HG02763 (cell line): ENCODE data around the gene TAS2R13.

Experiments
- ATAC-seq: cut with Tn5 transposase; IDR thresholded peaks from one replicate; pipeline ENCODE4 v1.9.1; 2021; ENCODE audit warnings: mild to moderate bottlenecking, moderate library complexity; ENCODE audit not compliant: unreplicated experiment

TAS2R13 gene, protein sequence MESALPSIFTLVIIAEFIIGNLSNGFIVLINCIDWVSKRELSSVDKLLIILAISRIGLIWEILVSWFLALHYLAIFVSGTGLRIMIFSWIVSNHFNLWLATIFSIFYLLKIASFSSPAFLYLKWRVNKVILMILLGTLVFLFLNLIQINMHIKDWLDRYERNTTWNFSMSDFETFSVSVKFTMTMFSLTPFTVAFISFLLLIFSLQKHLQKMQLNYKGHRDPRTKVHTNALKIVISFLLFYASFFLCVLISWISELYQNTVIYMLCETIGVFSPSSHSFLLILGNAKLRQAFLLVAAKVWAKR

DNA sequence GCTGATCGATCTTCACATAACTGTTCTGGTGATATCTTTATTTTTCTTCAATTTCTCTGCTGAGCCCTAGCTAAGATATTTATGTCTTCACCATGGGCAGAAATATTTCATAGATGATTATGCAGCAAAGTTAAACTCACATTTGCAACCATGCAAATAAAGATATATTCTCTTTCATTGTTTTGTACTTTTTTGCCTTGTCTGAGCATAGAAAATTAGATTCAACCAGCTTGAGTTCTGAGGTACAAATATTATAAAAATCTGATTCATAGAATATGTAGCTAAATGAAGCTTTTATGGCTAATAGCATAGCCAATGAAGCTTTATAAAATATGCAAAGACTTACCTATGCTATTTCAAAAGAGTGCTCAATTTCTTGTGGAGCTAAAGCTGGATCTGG, at the start of gene TAS2R13:
TAS2R13 (minus strand) TSS at position 101 of the 400 bp plus-strand sequence. CDS start 264 bp downstream, outside the sequence.
- no peak for ATAC-seq

DNA sequence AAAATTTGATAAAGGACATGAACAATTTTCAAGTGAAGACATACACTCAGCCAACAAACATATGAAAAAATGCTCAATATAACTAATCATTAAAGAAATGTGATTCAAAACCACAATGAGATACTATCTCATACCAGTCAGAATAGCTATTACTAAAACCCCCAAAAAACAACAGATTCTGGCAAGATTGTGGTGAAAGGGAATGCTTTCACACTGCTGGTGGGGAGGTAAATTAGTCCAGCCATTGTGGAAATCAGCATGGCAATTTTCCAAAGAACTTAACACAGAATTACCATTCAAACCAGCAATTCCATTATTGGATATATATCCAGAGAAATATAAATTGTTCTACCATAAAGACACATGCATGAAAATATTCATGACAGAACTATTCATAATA, 48.4 kb upstream of the TAS2R13 start:
- ATAC-seq: no peak

DNA sequence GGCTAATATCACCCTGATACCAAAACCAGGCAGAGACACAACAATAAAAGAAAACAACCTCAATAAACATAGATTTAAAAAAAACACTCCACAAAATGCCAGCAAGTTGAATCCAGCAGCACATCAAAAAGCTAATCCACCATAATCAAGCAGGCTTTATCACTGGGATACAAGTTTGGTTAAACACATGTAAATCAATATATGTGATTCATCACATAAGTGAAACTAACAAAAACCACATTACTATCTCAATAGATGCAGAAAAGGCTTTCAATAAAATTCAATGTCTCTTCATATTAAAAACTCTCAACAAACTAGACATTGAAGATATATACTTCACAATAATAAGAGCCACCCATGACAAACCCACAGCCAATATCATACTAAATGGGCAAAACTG, 46.7 kb upstream of the TAS2R13 start:
- ATAC-seq: no peak

DNA sequence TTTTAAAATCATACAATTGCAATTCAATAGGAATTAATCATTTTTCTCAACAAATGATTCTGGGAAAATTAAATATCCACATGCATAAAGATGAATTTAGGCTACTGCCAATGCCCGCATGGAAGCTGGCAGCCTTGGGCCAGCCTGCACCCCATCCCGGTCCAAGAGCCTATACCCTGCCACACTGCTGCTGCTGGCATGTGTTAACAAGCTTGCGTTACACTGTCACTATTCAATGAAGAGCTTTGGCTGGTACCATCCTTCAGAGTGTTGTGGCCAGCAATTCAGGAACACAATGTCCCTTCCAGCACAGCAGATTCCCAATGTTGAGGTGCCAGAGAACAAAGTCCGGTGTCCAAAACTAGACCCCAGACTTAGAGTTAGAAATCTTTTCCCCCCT, 43.3 kb upstream of the TAS2R13 start:
- ATAC-seq: no peak

DNA sequence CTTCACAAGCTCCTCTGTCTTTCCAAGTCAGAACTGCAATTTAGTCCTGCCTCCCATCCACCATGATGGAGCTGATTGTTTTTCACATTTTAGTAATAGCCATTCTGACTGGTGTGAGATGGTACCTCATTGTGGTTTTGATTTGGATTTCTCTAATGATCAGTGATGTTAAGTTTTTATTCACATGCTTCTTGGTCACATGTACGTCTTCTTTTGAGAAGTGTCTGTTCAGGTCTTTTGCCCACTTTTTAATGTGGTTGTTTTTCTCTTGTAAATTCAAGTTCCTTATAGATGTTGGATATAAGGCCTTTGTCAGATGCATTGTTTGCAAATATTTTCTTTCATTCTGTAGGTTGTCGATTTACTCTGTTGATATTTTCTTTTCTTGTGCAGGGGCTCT, 33.8 kb upstream of the TAS2R13 start:
- ATAC-seq: no peak

DNA sequence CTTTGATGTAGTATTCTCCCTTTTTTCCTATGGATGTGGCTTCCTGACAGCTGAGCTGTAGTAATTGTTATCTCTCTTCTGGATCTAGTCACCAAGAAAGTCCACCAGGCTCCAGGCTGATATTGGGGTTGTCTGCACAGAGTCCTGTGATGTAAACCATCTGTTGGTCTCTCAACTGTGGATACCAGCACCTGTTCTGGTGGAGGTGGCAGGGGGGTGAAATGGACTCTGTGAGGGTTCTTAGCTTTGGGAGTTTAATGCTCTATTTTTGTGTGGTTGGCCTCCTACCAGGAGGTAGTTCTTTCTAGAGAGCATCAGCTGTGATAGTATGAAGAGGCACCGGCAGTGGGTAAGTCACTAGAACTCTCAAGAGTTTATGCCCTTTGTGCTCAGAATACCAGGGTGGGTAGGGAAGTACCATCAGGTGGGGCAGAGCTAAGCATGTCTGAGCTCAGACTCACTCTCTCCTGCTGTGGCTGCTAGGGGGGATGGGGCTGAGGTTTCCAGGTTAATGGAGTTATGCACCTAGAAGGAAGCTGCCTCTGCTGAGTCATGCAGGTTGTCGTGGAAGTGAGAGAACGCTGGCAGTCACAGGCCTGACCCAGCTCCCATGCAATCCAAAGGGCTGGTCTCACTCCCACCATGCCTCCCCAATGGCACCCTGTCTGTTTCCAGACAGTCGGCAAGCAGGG, 32.7 kb upstream of the TAS2R13 start:
- ATAC-seq: no peak

DNA sequence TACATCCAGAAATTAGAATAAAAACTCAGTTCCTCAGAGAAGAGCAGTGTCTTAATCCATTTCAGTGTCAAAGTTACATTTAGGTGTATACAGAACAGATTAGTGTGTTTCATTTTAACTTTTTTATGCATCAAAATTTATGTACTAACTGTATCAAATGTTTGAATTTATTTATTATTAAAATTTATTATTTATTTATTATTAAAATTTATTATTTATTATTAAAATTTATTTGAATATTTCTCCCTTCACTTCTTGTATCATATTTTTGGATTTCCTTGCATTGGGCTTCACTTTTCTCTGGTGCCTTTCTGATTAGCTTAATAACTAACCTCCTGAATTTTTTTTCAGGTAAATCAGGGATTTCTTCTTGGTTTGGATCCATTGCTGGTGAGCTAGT, 32.0 kb upstream of the TAS2R13 start:
- ATAC-seq: no peak

DNA sequence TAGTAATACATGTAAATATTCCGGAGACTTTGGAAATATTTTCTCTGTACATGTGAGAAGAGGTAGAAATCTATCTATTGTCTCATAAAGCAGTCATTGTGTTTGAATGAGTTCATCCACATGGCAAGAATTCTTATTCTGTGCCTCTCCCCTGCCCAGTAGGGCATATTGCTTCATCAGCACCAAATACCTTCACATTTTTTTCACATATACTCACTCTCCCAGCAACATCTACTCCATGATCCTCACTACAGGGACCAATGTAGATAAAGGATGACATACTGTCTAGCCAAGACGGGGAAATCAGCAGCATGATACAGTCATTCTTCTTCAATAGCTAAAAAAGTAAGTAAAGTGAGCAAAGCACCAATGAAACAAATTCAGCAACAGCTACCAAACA, 31.0 kb upstream of the TAS2R13 start:
- ATAC-seq: no peak

DNA sequence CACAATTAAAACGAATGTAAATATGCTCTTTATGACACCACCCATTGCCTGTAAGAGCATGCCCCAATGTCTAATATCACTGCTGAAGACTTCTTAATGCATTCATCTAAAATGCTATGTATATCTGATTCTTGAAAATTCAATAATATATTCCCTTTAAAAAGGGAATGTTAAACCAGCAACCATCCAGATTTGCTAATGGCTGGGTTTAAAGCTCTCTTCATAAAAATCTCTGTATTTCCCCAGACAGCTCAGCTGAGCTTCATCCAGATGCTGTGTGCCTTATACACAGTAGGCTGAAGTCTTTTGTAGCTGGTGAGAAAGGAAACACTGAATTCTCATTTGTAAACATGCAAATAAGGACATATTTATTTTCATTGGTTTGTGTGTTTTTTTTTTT, 29.8 kb upstream of the TAS2R13 start, which contains the start of gene TAS2R14:
TAS2R14 (minus strand) TSS at position 101 of the 400 bp plus-strand sequence; CDS start at position 45, 56 bp downstream.
- ATAC-seq: no peak

DNA sequence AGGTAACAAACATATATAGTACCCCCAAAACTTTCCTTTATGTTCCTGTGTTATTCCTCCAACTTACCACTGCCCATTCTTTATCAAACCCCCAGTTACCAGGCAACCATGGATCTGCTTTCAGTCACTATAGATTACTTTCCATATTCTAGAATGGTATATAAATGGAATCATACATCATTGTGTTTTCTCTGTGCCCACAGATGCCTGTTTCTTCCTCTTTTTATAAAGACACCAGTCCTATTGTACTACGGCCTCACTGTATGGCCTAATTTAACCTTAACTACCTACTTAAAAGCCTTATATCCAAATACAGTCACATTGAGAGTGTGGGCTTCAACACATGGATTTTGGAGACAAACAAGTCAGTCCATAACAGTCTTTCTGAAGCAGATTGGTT, 27.1 kb upstream of the TAS2R13 start:
- no peak for ATAC-seq

DNA sequence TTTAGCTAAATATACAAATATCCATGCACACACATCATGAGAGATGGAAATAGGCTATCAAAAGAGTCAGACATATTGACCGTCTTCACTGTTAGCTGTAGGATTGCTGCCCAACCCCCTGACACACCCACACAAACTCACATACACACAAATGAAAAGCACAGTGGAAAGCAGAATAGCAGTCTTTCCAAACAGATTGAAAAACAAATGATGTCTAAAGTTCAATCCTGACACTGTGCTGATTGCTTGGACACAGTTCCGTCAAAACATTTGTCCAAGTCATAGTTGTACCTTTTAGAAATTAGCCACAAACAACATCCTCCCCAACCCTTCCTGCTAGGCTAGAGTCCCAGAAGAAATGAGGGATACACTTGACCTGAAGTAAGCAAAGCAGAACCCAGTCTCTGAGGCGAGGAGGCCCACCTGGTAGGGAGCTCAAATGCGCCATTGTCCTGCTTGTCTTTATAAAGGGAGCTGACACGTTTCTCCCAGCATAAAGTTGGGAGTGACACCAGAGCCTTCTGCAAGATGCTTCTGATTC, 19.5 kb upstream of the TAS2R13 start, which contains the start of gene PRH2:
PRH2 (plus strand) TSS at position 491 of the 541 bp plus-strand sequence; CDS start at position 529, 38 bp downstream.
- no peak for ATAC-seq

DNA sequence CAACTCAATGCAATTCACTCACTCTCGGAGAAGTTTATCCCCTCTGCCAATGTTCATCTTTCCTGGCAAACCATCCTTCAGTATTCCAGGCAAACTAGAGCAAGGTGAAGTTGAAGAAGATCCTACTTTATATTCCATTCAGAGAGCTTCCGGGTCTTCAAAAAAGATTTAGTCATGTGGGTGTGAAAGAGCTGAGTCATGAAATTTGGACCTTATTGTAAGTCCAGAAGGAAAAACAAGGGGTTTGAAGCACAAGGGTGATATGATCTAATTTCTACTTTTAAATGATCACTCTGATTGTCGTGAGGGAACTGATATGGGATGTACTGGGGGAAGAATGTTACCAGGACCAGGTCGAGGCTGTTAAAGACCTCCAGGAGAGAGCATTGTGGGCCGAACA, 16.9 kb upstream of the TAS2R13 start:
- ATAC-seq: no peak

DNA sequence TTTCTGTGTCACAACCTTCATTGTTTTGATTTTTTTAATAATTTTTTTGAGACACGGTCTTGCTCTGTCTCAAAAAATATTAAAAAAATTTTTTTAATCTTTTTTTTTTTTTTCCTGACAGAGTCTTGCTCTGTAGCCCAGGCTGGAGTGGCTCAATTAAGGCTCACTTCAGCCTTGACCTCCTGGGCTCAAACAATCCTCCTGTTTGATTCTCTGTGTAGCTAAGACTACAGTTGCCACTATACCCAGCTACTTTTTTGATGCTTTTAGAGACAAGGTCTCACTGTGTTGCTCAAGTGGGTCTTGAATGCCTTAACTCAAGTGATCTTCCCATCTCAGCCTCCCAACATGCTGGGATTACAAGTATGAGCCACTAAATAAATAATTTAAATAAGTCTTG, 10.4 kb upstream of the TAS2R13 start:
- ATAC-seq: no peak

DNA sequence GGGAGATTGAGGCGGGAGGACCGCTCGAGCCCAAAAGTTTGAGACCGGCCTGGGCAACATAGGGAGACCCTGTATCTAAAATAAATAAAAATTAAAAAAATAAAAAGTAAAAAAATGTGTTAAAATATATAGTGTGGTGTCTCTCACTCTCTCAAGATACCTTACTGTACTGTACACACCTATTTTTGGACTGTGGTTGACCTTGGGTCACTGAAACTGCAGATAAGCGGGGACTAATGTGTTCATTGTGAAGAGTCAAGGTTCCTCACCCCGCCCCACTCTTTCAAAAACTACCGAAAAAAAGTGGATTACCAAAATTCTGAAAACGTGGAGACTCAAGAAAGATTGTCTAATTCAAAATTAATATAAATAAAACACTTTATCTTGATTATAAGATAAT, 1.0 kb upstream of the TAS2R13 start:
- no peak for ATAC-seq

DNA sequence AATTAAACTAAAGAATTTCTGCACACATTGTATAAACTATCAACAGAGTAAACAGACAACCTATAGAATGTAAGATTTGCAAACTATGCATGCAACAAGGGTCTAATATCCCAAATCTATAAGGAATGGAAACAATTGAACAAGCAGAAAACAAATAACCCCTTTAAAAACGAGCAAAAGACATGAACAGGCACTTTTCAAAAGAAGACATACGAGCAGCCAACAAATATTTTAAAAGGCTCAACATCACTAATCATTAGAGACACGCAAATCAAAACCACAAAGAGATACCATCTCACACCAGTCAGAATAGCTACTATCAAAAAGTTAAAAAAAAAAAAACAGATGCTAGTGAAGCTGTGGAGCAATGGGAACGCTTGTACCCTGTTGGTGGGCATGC, 4.7 kb downstream of the TAS2R13 start:
- ATAC-seq: no peak

DNA sequence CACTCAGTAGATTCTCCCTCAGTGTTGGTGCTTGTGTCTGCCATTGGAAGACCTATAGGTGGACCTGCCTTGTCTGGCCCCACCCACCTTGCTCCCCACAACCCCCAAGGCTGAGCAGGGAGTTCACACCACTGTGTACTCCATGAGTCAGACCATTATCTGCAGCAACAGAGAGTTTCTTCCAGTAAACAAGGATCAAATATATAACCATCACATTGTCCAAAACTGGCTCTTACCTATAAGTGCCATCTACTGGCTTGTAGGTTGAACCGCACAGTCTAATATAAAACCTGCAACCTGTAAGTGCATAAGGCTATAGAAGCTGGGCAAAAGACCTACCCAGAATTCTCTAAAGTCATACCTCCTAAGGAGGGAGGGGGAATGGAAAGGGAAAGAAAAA, 7.9 kb downstream of the TAS2R13 start:
- ATAC-seq: no peak

DNA sequence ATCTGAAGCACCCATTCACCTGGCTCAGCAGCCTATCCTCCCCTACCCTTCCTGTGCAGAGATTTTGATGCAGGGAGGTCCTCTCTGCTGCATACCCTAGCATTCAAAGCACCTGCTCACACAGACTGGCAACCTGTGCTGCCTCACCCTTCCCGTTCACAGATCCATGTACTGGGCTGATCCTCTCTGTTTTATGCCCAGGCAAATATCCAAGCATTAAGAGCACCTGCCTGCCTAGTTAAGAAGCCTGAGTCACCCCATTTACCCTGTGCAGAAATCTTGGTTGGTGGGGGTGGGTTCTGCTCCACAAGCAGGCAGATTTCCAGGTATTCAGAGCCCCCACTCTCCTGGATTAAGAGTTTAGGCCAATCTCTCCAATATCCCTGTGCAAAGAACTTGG, 8.4 kb downstream of the TAS2R13 start:
- no peak for ATAC-seq

DNA sequence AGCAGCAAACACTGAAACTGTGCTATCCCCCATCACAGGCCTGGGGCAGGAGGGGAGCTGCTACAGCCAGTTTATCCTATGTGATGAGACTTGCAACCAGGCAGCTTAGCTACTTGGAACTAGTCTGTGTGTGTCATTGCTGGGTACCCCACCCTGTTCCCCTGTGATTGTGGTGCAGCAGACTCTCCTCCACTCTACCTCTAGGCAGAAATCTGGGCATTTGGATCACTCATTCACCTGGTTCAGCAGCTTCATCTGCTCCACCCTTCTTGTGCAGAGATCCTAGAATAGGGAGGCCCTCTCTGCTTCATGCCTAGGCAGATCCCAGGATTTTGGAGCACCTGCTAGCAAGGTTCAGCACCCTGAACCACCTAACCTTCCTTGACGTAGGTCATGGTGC, 8.8 kb downstream of the TAS2R13 start:
- no peak for ATAC-seq

DNA sequence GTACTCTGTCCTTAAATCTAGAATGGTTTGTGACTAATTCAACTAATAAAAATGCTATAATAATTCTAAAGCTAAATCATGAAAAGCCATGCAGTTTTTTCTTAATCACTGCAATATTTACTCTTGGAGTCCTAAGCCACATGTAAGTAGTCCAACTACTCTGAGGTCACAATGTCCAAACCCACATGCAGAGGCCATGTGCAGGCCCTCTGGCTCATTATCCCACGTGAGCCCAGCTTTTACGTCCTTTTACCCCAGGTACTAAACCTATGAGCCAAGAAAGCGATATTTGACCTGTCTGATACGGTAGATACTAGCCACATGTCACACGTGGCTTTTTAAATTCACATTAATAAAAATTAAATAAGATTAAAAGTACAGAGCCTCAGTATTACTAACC, 12.5 kb downstream of the TAS2R13 start:
- no peak for ATAC-seq

DNA sequence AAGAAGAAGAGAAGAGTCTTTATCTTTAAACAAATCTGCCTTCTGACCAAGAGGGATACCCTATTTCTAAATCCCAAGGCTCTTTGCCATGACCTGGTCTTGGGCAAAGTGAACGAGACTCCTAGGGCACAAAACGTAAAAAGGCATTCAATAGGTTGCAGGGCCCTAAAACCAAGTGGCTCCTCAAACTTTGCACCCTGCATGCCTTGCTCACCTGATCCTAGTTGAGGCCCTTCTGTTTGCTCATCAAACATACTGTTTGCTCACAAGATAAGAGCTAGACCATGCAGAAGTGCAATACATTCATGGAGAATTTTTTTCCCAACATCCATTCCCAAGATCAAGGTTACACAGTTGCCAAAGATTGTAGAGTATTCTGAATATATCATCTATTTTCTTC, 17.4 kb downstream of the TAS2R13 start:
- no peak for ATAC-seq

DNA sequence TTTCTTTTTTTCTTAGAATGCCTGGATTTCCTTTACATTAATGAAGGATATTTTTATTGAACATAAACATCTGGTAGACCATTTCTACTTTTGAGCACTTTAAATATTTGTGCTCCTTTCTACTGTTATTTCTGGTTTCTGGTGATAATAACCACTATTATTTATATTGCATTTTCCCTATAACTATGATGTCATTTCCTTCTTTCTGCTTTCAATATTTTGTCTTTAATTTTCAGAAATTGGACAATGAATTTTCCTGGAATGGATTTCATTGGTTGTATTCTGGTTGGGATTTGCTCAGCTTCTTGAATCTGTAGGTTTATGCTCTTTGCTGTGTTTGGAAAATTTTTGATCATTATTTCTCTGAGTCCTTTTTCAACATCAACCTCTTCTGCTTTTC, 20.1 kb downstream of the TAS2R13 start:
- no peak for ATAC-seq

DNA sequence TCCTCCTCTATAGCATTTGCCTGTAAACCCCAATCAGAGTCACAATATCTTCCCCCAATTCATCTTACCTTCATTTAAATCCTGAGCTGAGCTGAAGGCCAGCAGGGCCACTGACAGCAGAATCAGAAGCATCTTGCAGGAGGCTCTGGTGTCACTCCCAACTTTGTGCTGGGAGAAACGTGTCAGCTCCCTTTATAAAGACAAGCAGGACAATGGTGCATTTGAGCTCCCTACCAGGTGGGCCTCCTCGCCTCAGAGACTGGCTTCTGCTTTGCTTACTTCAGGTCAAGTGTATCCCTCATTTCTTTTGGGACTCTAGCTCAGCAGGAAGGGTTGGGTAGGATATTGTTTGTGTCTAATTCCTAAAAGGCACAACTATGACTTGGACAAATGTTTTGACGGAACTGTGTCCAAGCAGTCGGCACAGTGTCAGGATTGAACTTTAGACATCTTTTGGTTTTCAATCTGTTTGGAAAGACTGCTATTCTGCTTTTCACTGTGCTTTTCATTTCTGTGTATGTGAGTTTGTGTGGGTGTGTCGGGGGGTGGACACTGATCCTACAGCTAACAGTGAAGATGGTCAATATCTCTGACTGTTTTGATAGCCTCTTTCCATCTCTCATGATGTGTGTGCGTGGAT, 25.2 kb downstream of the TAS2R13 start, which contains the start of gene PRH1:
PRH1 (minus strand) TSS at position 170 of the 640 bp plus-strand sequence; CDS start at position 132, 38 bp downstream.
- no peak for ATAC-seq
